Coronary artery (tissue), 2 donors: ENCODE results near the gene MARK3.

Source experiments
- DNase-seq: peaks from one replicate; pipeline ENCODE4 v3.0.0-alpha.2; 2017; ENCODE audit warnings: low spot score
- H3K27ac ChIP-seq, 2 donors: fragments of 200-600 bp; sonication (generic); one replicate each; pipeline ENCODE4 v1.5.1; 2016 to 2019
- H3K4me3 ChIP-seq: fragments of 200-600 bp; sonication (generic); 2 replicates; pipeline ENCODE4 v1.5.1; 2016; ENCODE audit warnings: mild to moderate bottlenecking, moderate library complexity
- TF ChIP-seq, protein P1 (sequence below): fragments of 200-600 bp; sonication (generic); IDR thresholded peaks from one replicate; pipeline ENCODE4 v1.5.1; 2019; ENCODE audit warnings: antibody characterized with exemption

The MARK3 gene

DNA sequence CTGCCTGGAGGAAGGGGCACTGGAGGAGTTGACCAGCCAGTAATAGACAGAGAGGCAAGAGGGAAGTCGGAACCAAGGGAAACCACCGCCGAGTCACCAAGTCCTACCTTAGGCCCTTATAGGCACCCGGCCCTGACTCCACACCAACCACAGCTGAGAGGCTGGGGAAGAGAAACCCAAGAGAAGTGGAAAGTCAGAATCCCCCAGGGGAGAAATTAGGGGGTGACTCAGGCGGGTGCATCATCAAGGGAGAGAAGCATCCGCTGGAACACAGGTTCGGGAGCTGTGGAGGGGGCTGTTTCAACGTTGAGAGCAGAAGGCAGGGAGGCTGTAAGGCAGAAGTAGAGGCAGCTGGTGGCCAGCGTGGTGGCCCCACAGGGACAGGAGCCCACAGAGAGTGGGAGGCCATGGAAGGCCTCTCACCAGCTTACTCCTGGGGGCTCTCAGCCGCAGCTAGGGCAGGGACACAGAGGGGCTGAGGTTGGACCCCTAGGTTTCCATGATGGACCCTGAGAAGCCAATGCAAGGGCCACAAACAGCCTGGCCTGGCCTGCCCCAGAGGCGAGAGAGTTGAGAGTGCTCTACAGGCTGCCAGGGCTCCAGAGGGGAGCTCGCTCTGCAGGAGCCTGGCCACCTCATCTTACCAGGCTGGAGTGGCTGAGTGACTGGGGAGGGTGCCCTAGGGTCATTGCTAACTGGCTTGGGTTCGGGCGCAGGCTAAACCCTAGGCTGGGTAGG is 142.4 kb downstream of the MARK3 start:
- no peak for DNase-seq
- TF ChIP-seq, protein P1, sequence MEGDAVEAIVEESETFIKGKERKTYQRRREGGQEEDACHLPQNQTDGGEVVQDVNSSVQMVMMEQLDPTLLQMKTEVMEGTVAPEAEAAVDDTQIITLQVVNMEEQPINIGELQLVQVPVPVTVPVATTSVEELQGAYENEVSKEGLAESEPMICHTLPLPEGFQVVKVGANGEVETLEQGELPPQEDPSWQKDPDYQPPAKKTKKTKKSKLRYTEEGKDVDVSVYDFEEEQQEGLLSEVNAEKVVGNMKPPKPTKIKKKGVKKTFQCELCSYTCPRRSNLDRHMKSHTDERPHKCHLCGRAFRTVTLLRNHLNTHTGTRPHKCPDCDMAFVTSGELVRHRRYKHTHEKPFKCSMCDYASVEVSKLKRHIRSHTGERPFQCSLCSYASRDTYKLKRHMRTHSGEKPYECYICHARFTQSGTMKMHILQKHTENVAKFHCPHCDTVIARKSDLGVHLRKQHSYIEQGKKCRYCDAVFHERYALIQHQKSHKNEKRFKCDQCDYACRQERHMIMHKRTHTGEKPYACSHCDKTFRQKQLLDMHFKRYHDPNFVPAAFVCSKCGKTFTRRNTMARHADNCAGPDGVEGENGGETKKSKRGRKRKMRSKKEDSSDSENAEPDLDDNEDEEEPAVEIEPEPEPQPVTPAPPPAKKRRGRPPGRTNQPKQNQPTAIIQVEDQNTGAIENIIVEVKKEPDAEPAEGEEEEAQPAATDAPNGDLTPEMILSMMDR, result no peak
- peak overlapping the region; percentile 91 to 94 for H3K27ac ChIP-seq
- H3K4me3 ChIP-seq, result peak overlapping the region; percentile 95

DNA sequence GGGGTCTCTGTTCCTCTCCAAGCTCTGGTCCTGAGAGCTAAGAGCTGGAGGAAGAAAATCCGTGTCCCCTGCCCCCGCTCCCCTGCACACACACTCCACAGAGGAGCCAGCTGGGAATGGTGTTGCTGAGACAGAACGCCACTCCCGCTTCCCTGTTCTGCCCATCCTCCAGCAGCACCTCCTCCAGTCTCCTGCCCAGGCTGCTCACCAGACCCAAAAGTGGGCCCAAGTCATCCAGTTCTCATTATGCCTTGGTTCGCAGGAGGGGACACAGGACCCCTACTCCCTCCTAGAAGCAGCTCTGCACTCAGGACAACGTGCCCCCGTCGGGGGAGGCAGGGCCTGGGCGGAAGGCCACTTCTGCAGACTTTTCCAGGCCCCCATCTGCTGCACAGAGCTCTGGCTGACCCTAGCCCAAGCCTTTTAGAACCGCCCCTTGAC is 143.0 kb downstream of the MARK3 start:
- TF ChIP-seq, protein P1, result no peak
- no peak for DNase-seq
- peak overlapping the region; percentile 91 to 94 for H3K27ac ChIP-seq
- H3K4me3 ChIP-seq, result peak overlapping the region; percentile 95

DNA sequence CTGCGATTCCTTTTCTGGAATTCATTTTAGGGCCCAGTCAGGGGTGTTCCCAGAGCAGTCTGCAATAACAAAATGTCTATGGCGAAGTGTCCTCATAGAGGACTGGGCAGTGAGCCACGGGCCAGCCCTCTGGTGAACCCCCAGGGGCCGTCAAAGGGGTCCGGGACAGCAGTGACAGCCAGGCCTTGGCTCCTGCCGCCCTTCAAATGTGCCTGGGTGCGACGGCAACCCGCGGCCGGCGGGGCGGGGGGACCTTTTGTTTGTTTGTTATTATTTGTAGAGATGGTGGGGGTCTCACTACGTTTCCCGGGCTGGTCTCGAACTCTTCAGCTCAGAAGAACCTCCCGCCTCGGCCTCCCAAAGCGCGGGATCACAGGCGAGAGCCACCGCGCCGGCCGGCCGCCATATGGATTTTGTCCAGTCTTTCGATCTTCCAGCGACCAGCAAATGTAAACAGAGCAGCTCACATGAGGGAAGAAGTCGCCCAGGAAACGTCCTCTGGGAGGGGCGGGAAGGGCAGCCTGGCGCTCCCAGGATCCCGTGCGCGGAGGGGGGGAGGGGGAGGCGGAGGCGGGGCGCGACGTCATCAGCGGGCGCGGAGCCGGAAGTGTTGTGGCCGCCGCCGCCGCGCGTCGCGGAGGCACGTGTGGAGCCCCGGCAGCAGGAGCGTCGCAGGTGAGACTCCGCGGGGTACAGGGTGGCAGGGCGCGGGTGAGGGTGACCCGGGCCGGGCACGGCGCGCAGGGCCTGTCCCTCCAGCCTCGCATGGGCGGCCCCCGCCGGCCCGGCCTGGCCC is 143.6 kb downstream of the MARK3 start, which contains the start of gene TRMT61A:
TSS of gene TRMT61A (plus strand) at position 610 of the 796 bp plus-strand sequence. CDS start 783 bp downstream, outside the sequence.
- Histone ChIP-seq H3K27ac (peak within 1 kb of the TSS; percentile 91 to 94), H3K4me3 (peak within 1 kb of the TSS; percentile 95)
- TF ChIP-seq, protein P1, result no peak
- peak; percentile 93 for DNase-seq

DNA sequence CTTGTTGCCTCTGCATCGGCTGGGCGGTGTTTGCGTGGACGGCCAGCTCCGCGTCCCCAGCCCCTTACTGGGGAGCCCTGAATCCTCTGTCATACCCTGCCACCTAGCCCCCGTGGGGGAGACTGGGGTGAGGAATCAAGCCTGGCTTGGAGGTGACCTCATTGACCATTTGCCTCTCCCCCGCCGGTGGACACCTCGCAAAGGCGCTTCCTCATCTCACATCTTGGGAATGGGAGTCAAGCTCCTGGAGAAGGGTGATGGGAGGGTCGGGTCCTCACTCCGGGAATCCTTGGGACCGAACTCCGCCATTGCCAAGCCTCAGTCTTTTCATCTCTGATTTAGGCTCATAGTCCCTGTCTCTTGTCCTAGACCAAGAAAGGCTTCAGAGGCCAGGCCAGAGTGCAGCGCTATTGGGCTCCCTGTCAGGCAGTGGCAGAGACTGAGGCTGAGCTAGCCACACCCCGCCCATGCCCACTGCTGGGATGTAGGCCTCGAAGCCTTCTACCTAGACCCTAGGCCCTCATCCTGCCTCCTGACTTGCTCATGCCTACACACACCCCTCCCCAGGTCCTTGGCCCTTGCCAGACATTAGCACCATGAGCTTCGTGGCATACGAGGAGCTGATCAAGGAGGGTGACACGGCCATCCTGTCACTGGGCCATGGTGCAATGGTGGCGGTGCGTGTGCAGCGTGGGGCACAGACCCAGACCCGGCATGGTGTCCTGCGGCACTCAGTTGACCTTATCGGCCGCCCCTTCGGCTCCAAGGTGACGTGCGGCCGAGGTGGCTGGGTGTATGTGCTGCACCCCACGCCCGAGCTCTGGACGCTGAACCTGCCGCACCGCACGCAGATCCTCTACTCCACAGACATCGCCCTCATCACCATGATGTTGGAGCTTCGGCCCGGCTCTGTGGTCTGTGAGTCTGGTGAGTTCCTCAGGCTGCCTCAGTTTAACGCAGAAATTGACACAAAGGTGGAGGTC is 144.5 kb downstream of the MARK3 start:
- TF ChIP-seq, protein P1, result no peak
- Histone ChIP-seq H3K4me3 (peak overlapping the region; percentile 95), H3K27ac (peak overlapping the region; percentile 91 to 94)
- no peak for DNase-seq

DNA sequence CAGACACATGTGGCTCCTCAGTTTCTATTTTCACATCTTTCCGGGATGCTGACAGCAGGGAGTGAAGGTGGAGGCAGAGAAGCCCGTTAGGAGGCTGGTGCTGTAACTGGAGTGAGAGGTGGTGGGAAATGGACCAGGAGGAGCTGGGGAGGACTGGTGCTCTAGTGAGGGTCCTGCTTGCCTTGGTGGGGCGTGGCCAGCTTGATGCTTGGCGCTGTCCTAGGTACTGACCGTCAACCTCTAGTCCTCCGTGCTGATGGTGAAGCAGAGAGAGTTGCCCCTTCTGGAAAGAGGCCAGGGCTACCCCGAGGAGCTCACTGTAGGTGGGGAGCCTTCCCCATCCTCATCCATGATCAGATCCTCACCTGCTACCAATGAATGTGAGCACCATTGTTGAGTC is 145.2 kb downstream of the MARK3 start:
- Histone ChIP-seq H3K4me3 (no peak overlapping the region), H3K27ac (no peak overlapping the region)
- DNase-seq, result no peak
- TF ChIP-seq, protein P1, result no peak

DNA sequence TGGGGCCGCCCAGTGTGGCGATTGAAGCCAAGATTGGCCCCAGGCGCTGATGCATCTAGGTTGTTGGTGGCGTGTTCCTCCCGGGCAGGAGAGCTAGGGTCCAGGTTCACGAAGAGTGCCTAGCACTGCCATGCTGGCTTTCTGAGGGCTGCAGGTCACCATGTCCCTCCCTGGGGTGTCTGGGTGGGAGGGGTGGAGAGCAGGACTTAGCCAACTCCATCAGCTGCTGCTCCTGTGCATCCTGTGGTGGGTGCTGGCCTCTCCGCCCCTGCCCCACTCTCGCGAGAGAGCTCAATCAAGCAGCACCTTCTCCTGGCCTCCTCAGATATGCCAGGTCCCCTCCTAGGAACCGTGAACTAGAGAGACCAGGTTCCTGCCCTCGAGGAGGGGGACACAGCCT is 145.6 kb downstream of the MARK3 start:
- no peak for DNase-seq
- TF ChIP-seq, protein P1, result no peak
- H3K4me3 ChIP-seq, result no peak overlapping the region
- H3K27ac ChIP-seq, result no peak overlapping the region
